ENCODE results near the gene TRAPPC4. TPM values are rescaled to one million over a fixed set of nuclear protein-coding genes. Genes with fewer than 3 reads are reported as not detected.

TRAPPC4 gene
- total RNA-seq, 1 experiment from 2014 or later = 78.9 TPM

DNA sequence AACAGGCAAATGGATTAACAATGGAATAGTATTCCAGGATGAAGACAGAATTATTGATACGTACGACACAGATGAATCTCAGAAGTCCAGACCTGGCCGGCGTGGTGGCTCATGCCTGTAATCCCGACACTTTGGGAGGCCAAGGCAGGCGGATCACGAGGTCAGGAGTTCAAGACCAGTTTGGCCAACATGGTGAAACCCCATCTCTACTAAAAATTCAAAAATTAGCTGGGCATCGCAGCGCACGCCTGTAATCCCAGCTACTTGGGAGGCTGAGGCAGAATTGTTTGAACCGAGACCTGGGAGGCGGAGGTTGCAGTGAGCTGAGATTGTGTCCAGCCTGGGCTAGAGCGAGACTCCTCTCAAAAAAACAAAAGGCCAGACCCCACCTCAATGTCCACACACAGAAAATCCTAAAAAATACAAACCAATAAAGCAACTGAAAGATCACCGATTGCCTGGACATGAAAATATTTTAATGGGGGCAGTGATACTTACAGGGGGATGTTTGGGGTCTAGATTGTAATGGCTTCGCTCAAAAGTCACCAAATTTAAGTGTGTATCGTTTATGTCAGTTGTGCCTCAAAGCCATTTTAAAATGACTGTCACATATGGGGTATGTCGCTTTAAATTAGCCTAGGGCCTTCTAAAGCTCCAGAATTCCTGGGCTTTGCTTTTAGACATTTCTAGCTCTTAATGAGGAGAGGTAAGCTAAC, 4.2 kb upstream of the TRAPPC4 start:
- ChIA-PET POLR2A (no interaction called here), CTCF (no interaction called here)
- intact Hi-C loops (cut with micrococcal nuclease; ENCODE audit: unreplicated experiment) (no loop called here), in situ Hi-C loops (cut with HindIII; ENCODE audit: low pct_unique_long_range_greater_than_20kb, low sequenced_read_pairs) (no loop called here)
- no peaks in the 10 kb centered on the region for H3K9me3 ChIP-seq (ENCODE audit: control insufficient read depth, insufficient read depth, low read depth, low read length)
- H3K4me1 ChIP-seq (ENCODE audit: control insufficient read depth, insufficient read depth, low read length) = peaks cover 14% of the 10 kb centered on the region
- BruUV-seq (replicated peaks) = no TSS peak
- no peak for DNase-seq (ENCODE audit: low read depth, low spot score)
- H3K27me3 ChIP-seq (ENCODE audit: control insufficient read depth, insufficient read depth, low read length) = no peaks in the 10 kb centered on the region
- H3K4me3 ChIP-seq (ENCODE audit: low read depth in 2 of 2, low read length in 2 of 2) = no peak overlapping the region
- TF ChIP-seq, protein P1, sequence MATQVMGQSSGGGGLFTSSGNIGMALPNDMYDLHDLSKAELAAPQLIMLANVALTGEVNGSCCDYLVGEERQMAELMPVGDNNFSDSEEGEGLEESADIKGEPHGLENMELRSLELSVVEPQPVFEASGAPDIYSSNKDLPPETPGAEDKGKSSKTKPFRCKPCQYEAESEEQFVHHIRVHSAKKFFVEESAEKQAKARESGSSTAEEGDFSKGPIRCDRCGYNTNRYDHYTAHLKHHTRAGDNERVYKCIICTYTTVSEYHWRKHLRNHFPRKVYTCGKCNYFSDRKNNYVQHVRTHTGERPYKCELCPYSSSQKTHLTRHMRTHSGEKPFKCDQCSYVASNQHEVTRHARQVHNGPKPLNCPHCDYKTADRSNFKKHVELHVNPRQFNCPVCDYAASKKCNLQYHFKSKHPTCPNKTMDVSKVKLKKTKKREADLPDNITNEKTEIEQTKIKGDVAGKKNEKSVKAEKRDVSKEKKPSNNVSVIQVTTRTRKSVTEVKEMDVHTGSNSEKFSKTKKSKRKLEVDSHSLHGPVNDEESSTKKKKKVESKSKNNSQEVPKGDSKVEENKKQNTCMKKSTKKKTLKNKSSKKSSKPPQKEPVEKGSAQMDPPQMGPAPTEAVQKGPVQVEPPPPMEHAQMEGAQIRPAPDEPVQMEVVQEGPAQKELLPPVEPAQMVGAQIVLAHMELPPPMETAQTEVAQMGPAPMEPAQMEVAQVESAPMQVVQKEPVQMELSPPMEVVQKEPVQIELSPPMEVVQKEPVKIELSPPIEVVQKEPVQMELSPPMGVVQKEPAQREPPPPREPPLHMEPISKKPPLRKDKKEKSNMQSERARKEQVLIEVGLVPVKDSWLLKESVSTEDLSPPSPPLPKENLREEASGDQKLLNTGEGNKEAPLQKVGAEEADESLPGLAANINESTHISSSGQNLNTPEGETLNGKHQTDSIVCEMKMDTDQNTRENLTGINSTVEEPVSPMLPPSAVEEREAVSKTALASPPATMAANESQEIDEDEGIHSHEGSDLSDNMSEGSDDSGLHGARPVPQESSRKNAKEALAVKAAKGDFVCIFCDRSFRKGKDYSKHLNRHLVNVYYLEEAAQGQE (IDR thresholded peaks at IDR 0.05; ENCODE audit: insufficient read depth in 1 of 2, low read depth in 2 of 2, low read length in 1 of 2) = no peak
- no peak for TF ChIP-seq SIN3A (IDR thresholded peaks at IDR 0.05; ENCODE audit: borderline replicate concordance, insufficient read depth, low read depth, low read length)
- no peak for TF ChIP-seq TCF7L2 (IDR thresholded peaks at IDR 0.05; ENCODE audit: low read depth, low read length)
- TF ChIP-seq POLR2AphosphoS5 (IDR thresholded peaks at IDR 0.05; ENCODE audit: low read depth, low read length) = peak; percentile 61; the same call in 1 of the 2 replicates
- TF ChIP-seq, protein P2, sequence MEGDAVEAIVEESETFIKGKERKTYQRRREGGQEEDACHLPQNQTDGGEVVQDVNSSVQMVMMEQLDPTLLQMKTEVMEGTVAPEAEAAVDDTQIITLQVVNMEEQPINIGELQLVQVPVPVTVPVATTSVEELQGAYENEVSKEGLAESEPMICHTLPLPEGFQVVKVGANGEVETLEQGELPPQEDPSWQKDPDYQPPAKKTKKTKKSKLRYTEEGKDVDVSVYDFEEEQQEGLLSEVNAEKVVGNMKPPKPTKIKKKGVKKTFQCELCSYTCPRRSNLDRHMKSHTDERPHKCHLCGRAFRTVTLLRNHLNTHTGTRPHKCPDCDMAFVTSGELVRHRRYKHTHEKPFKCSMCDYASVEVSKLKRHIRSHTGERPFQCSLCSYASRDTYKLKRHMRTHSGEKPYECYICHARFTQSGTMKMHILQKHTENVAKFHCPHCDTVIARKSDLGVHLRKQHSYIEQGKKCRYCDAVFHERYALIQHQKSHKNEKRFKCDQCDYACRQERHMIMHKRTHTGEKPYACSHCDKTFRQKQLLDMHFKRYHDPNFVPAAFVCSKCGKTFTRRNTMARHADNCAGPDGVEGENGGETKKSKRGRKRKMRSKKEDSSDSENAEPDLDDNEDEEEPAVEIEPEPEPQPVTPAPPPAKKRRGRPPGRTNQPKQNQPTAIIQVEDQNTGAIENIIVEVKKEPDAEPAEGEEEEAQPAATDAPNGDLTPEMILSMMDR (IDR thresholded peaks at IDR 0.05) = no peak
- ATAC-seq = no peak
- H3K36me3 ChIP-seq (ENCODE audit: control insufficient read depth, insufficient read depth, low read length) = peaks cover 26% of the 10 kb centered on the region
- H3K27ac ChIP-seq (ENCODE audit: low read length) = no peak overlapping the region

DNA sequence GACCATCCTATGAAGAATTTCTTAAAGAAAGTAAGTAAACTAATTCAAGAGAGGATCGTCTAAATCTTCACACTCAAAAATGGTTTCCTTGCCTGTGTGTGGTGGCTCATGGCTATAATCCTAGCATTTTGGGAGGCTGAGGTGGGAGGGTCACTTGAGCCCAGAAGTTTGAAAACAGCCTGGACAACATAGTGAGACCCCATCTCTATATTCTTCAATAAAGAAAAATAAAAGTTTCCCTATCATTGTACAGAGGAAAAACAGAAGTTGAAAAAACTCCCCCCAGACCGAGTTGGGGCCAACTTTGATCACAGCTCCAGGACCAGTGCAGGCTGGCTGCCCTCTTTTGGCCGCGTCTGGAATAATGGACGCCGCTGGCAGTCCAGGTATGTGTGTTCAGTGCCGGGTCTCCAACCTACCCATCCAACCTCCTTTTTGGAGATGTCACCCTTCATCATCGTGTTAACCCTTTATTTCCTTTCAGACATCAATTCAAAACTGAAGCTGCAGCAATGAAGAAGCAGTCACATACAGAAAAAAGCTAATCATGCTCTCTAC, 3.4 kb upstream of the TRAPPC4 start:
- in situ Hi-C loops (cut with HindIII; ENCODE audit: low pct_unique_long_range_greater_than_20kb, low sequenced_read_pairs) (loop anchor here (5.0 kb wide), 1 partner anchor 223 kb away; the partner anchor contains the start of gene DDX6), intact Hi-C loops (cut with micrococcal nuclease; ENCODE audit: unreplicated experiment) (no loop called here)
- CTCF ChIA-PET = no interaction called here
- Histone ChIP-seq H3K27ac (ENCODE audit: low read length) (no peak overlapping the region), H3K9me3 (ENCODE audit: control insufficient read depth, insufficient read depth, low read depth, low read length) (no peaks in the 10 kb centered on the region), H3K4me1 (ENCODE audit: control insufficient read depth, insufficient read depth, low read length) (peaks cover 19% of the 10 kb centered on the region), H3K27me3 (ENCODE audit: control insufficient read depth, insufficient read depth, low read length) (no peaks in the 10 kb centered on the region), H3K36me3 (ENCODE audit: control insufficient read depth, insufficient read depth, low read length) (peaks cover 26% of the 10 kb centered on the region), H3K4me3 (ENCODE audit: low read depth in 2 of 2, low read length in 2 of 2) (no peak overlapping the region)
- ATAC-seq (no peak), DNase-seq (ENCODE audit: low read depth, low spot score) (no peak)
- TF ChIP-seq TCF7L2 (IDR thresholded peaks at IDR 0.05; ENCODE audit: low read depth, low read length) (no peak), POLR2AphosphoS5 (IDR thresholded peaks at IDR 0.05; ENCODE audit: low read depth, low read length) (peak; percentile 17), SIN3A (IDR thresholded peaks at IDR 0.05; ENCODE audit: borderline replicate concordance, insufficient read depth, low read depth, low read length) (peak; percentile 65; the same call in 1 of the 2 replicates)
- TF ChIP-seq, protein P2 (IDR thresholded peaks at IDR 0.05) = peak; percentile 80
- TF ChIP-seq, protein P1 (IDR thresholded peaks at IDR 0.05; ENCODE audit: insufficient read depth in 1 of 2, low read depth in 2 of 2, low read length in 1 of 2) = no peak
- no TSS peak for BruUV-seq (replicated peaks)
- POLR2A ChIA-PET = interaction anchor here (0.6 kb wide), 2 partner anchors 193 to 647 kb away, joined by 3 read pairs; no protein-coding TSS in a partner anchor

Measured in Panc1 (cell line).